Left kidney (tissue), 2 donors: Measurements from ENCODE around the gene TMEM63A. TPM values are rescaled to one million over a fixed set of nuclear protein-coding genes. Genes with fewer than 3 reads are reported as not detected.

Experiments
- DNase-seq: peaks from one replicate; pipeline ENCODE4 v3.0.0-alpha.2; 2013
- polyA plus RNA-seq: library from polyadenylated mRNA; unstranded; fragments of 120-200 nt; gene quantifications from one replicate; pipeline ENCODE4 v1.2.1, GENCODE V29; 2013; ENCODE audit not compliant: insufficient read length

TMEM63A gene
- polyA plus RNA-seq, 1 donor, result 82.2 TPM

- DNase-seq, result no peak
Measured at GRCh38 chr1:225866981-225867380, 15.2 kb downstream of the TMEM63A start.

- no peak for DNase-seq
Measured at GRCh38 chr1:225866061-225866837, 15.9 kb downstream of the TMEM63A start.

DNA sequence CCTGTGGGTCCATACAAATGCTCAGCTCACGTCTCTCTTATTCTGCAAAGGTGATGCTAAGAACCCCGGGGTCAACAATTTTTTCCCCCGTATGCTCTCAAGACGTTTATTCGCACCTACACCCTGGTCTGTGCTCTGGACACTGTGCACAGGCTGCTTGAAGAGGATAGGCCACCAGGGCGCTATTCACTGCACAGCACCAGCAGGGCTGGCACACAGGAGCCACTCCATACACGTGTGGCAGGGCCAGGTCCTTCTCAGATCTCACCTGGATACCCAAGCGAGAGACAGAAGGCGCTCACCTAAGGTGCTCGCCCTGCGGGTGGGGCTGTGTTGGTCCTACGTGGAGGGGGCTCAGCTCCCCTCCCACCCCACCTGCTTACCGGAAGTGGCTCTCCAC is 16.7 kb downstream of the TMEM63A start:
- no peak for DNase-seq

- DNase-seq, result no peak
Measured at GRCh38 chr1:225863167-225863566, 19.0 kb downstream of the TMEM63A start.

GRCh38 chr1:225862581-225862950 is 19.6 kb downstream of the TMEM63A start:
- DNase-seq, result no peak

DNA sequence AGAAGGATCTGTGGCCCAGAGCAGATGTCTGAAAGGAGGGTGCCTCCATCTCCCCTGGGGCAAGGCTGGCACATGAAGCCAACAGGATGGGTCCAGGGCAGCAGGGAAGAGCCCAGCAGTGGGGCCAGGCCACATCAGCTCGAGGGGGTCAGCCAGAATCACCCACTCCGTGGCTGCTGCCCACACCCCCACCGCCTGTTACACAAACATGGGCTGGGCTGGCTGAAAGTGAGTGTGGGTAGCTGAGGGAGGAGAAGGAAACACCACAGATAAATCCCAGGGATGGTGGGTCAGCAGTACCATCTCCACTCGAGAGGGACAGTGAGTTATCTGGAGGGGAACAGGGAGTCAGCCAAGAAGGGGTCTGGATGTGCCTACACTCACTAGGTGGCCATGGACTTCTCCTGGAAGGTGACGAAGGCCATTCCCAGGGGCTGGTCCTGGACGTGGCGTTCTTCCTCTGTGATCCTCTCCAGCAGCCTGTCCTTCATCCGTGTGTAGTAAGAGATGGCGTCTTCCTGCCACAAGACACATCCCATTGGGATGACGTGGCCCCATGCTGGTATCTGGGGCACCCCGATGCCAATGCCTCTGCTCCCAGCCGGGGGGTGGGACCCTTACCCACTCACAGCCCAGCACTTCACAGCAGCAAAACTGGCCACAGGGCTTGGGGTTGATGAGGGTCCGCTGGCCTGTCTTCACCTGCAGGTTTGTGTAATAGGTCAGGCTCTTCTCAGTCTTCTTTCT is 20.2 kb downstream of the TMEM63A start:
- no peak for DNase-seq

- DNase-seq, result no peak
Measured at GRCh38 chr1:225860876-225861441, 21.2 kb downstream of the TMEM63A start.

DNA sequence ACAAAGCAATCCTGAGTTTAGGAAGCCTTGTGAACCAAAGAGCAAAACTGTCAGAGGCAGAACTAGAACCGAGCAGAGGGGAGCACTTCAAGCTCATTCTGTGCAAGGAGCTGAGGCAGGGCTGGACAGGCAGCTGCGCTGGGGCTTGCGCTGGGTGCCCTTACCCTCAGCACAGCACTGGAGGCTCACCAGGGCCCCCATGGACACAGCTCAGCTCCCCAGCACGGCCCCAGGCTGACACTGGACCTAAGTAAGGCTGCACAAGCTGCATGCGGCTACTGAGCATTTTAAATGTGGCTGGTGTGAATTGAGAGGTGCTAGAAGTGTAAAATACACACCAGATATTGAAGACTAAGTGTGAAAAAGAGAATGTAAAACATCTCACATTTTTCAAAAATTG is 22.1 kb downstream of the TMEM63A start:
- DNase-seq, result no peak

- no peak for DNase-seq
Measured at GRCh38 chr1:225859151-225859550, 23.0 kb downstream of the TMEM63A start.

DNA sequence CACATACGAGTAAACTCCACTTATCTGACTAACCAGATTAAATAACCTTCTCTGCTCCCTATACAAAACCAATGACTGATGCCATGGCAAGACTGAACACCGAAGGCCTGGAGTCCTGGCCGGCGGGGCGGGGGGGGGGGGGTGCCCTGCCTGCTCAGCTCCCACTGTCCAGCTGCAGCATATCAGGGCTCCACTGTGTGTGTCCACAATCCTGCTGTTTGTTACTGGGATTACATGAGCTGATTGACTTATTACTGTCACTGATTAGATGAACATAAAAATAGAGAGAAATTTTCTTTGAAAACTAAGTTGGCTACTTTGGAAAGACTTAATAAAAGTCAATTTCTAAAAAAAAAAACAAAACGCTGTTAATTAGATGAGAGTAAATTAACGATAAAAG is 24.9 kb downstream of the TMEM63A start:
- no peak for DNase-seq

GRCh38 chr1:225855503-225856300 is 26.5 kb downstream of the TMEM63A start:
- DNase-seq, result no peak

- DNase-seq, result no peak
Measured at GRCh38 chr1:225853441-225853840, 28.7 kb downstream of the TMEM63A start.

- no peak for DNase-seq
Measured at GRCh38 chr1:225852413-225853124, 29.6 kb downstream of the TMEM63A start.

GRCh38 chr1:225851805-225852204 is 30.4 kb downstream of the TMEM63A start:
- DNase-seq, result peak; percentile 47

DNA sequence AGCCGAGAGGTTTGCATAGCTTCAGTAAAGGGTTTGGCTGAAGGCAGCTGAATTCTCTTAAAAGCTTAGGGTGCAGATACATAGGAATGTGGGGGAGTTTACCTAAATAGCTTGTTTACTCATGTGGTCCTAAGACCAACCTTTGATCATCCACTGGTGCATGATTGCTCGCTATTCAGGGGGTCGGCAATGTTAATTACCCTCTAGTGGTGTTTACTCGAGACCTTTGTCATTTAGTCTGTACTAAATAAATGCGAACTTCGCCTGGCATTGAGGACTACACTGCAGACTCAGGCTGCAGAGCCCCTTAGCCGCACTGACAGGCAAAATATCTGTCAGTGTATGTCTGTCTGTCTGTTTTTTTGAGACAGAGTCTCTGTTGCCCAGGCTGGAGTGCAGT is 31.8 kb downstream of the TMEM63A start:
- DNase-seq, result no peak

GRCh38 chr1:225849925-225850324 is 32.3 kb downstream of the TMEM63A start:
- no peak for DNase-seq

DNA sequence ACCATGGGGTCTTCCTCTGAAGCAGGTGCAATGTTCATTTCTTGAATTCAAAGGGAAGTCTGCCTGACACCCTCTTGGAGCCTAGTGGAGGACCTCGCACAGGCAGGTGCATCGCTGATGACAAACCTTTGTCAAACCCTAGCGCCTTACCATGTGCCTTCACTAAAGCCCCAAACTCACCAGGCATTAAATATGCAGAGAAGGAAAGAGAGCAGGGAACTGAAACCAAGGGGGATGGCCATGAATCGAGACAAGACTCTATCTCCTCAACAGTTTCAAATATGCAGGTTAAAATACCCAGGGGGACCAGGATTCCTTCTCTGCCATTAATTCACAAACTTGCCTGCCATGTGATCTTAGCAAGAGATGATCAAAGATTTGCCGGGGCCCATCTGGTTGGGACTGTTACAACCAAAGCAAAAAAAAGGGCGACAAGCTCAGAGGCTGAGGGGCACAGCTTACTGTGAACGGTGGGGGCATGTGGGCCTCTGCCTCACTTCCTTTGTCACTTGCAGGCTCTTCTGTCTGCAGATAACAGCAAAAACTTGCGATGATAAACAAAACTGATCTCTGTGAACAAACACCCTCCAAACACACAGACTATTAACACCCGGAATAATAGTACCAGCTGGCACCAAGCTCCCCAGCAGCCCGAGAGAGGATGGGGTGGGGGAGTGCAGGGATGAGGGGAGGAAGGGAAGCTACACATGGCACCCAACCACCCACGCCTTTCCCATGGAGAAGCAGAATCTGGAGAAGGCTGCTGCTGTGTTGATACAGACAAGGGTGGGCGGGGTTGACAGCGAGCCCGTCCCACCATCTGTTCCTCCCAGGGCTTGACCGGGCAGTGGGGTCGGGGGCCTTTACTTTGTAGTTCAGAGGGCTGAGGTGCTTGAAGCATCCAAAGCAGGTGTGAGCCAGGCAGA is 33.9 kb downstream of the TMEM63A start:
- no peak for DNase-seq

- DNase-seq, result no peak
Measured at GRCh38 chr1:225847610-225848009, 34.6 kb downstream of the TMEM63A start.

DNA sequence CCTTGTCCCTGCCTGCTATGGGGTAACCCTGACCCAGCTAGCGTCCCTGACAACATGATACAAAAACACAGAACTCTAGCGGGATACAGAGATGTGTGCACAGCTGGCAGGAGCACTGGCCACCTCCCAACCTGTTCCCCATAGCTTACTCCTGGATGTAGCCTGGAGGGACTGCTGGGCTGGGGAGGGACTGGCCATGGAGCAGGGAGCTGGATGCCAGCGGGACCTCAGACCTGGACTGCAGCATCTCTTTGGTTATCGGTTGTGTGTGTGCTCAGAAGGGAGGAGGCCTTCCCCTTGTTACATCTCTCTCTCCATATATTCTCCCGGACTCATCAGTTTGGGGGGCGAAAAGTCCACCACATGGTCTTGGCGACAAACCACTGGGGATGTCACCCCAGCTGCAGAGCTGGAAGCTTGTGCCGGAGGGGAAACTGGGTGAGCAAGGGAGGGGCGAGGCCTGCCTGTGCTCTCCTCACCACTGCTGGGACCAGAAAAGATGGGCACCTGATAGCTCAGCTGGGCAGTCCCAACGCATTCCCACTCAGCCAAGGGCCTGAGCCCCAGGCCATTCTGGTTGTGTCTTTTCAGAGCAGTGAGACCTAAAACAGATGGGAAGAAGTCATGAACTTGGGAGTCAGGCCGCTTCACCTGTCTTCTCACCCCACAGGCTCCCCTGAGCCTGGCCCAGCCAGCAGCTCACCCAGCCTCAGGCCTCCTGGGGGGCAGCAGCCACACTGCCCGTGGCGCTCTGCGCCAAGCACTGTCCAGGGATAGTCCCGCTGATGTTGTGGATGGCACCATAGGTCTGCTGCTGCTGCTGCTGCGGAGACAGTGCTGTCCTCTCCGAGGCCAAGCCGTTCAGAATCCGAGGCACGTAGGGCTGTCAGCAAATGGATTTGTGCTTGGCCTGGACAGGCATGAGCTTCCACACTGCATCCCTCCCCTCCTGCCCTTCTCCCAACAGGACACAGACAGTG is 35.6 kb downstream of the TMEM63A start:
- DNase-seq, result no peak
